NCI-H128 (cell line): ENCODE measurements around the gene HOXD8.

Experiments
- DNase-seq: peaks from one replicate; lab custom pipeline; 2025; ENCODE audit not compliant: unreplicated experiment; lab: John Stamatoyannopoulos, UW

The HOXD8 gene

DNA sequence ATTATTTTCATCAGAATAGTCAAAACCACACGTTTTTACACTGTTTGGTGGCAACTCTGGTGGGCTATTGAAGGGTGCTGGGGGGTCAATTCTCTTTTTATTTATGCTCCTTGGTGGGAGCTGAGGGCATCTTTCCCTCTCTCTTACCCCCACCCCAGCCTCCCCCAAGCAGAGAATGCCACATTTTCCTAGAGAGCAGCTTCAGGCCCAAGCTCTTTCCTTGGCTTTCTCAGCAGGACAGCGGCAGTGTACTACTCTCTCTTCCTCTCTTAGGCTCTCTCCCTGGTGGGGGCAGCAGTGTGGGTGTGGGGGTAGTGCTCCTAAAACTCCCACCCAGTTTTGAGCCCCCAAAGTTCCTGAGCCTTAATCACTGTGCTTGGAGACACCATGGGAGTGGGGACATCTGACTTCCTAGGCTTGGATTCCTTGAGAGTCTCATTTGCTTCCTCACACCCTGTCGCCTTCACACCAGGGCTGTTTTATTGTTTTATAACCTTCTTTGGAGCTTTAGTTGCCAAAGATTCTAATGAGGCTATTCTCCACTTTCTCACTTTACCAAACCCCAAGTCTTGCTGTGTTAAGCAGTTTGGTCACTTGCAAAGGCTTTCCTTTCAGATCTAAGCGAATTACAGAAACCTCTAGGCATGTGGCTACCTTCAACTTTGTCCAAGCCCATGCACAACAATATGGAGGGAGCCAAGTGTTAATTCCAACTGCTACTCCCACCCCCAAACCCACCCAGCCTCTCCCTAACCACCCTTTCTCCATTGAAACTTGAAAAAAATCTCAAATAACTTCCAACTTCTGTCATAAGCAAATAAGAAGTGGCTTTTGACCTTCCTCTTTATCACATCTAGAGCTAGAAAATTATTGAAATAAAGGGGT is 15.8 kb downstream of the HOXD8 start:
- DNase-seq: no peak

DNA sequence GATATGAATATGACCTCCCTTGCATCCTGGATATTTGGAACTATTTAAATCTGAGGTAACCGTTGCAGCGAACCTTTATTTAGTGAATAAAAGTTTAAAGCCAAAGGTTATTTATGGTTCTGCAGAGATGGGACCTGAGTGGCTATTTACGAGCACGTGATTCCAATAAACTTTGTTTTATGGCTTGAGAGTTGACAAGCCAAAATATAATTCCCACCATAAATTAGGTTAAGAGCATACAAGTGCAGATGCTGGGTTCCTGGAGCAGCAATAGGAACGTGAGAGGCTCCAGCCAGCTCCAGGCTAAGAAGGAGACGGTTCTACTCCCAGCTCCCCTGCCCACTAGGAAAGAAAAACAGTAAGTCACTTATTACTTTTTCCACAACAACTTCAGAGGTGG is 16.6 kb downstream of the HOXD8 start:
- DNase-seq: no peak

DNA sequence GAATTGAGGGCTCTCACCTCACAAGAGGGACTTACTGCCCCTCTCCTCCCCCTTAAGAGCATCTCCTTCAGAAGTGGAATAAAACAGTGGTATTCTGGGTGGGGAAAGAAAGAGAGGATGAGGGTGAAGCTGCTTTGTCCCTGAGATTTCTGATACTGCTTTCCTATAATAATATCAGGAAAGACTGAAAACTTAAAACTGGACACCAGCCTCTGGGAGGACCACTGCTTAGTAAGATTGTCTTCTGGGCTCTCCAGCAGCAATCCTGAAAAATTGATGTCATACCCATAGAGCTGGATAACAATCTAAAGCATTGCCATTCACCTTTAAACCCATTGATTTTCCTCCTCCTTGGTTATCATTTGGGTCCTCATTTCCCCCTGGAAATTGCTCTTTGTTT is 17.1 kb downstream of the HOXD8 start:
- no peak for DNase-seq

DNA sequence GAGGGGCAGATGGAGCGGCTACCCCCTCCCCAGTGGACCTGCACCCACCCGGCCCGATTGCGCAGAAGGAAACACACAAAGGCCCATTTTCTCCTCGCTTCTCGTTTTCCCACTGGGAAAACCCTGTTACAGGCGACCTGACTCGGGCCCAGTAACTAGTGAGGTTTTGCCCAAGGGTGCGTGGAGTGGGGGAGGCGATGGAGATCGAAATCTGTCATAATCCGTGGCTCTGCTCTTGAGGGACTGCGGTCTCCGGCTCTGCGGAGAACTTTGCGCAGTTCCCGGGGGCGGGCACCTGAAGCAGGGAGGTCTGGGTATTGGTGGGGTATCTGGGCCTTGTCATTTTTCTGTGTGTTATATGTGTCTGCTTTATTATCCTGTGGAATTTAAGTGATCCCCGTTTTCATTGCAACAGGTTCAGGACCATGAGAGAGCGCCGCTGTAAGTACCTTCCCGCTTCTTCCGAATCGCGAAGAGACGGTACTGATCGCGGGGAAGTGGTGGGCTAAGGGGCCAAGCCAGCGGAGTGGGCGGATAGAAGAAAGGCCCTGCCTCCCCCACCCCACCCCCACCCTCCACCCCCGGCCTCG is 17.8 kb downstream of the HOXD8 start:
- DNase-seq: no peak

DNA sequence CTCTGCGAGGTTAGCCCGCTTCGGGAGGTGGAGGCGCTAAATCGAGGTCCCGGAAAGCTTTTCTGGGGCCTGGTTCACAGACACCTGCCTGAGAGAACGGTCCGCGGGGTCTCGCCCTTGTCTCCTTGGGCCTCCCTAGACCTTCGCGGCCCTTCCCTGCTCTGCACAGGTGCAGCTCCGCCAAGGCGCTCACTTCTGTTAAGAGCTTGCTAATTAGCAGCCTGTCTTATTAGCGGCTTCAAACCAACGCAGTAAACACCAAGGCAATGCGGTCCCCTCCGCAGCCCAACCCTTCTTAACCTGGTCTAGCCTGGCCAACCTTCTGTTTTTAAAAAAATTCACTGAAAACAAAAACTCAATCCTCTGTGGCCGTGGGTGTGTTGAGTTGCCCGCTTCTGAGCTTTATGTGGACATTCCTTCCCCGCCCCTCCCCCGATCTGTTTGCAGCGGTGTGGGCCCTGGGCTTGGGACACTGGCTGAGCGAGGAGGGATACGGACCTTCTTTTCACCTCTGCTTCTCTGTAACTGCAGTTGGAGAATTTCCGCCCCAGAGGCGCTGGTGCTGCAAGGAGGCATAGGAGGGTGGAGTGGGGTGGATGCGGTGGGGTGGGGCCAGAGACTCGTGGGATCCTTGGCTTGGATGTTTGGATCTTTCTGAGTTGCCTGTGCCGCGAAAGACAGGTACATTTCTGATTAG is 18.4 kb downstream of the HOXD8 start:
- no peak for DNase-seq

DNA sequence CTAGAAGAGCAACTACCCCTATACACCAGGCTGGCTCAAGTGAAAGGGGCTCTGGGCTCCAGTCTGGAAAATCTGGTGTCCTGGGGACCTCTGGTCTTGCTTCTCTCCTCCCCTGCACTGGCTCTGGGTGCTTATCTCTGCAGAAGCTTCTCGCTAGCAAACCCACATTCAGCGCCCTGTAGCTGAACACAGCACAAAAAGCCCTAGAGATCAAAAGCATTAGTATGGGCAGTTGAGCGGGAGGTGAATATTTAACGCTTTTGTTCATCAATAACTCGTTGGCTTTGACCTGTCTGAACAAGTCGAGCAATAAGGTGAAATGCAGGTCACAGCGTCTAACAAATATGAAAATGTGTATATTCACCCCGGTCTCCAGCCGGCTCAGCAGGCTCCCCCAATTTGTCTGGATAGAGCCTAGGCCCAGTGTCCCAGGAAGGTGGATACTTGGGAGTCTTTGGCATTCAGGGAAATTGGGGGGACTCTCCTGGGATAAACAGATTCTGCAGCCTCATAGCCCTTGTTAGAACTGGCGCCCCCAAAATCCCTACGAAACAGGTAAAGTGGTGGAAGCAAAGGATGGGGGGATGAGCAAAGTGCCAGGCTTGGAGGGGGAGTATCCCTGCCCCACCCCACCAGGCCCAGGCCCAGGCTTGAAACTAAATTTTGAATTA is 19.4 kb downstream of the HOXD8 start:
- no peak for DNase-seq

DNA sequence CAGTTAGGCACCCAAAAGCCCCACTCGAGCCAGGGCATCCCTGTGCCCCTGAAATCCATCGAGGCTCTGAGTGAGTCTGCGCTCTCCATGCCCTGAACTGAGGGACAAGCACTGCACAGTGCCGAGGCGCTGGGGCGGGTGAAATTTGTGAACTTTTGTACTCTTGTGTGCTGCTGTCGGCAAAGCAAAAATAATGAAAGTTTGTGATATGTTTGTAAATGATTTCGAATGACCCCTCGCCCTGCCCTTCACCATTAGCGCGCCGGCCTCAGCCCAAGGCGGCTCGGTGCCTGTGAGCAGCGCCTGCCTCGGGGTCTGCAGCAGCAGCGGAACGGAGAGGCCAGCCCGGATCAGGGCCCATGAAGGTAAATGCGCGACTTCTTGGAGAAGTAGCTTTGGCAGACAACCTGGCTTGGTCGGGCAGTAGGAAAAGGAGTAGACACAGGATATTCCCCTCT is 20.0 kb downstream of the HOXD8 start:
- no peak for DNase-seq

DNA sequence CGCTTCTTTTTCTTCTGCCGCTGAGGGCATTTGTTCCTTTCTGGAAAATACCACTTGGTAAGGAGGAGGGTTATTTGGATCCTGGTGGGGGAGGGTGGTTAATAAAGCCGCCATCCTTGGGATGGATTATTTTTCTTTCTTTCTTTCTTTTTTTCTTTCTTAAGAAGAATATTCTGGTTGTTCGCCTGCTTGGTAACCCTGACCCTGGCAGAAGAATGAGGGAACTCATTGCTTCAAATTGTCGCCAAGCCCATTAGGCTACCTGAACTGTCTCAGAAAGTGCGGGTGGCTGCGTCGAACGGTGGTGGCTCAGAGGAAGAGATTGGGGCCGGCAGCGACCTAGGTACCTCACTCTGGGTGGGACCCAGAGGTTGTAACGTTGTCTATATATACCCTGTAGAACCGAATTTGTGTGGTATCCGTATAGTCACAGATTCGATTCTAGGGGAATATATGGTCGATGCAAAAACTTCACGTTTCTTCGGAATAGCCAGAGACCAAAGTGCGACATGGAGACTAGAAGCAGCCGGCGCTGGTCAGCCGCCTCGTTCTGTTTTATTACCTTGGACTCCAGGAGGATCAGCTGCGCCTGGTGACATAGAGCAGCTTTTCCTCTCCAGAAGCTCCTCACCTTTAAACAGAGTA is 20.6 kb downstream of the HOXD8 start:
- no peak for DNase-seq

DNA sequence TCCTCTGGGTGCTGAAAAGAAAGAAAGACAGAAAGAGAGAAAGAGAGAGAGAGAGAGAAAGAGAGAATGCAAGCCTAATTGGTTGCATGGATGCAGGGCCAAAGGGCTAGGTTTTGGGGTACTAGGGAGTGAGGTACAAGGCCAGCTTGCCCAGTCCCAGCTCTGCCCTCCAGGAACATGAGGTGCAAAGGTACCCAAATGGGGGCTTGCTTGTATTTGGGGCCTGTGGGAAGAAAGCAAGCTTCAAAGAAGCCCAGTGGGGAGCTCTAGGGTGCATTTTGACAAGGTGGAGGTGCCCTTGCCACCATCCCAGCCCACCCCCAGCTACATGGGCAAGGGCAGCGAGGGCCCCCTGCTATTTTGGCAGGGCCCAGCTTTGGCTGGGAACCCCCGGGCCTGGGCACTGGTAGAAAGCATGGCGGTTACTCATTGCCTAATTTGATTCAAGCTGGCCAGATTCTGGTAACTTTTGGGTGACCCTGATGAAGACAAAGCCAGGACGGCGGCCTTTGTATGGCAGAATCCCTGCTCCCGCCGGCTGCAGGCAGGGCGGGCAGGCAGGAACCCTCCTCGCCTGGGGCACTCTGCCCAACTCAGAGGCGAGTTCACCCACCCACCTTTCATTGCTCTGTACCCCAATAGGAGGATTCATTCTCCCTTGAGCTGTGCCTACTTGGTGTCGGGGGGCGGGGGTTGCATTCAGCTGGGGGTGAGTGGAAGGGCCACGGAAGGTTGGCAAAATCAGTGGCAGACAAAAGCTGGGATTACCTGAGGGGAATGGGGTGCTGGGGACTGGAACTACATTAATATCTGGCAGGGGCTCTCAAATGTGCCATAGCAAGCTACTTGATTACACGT is 21.3 kb downstream of the HOXD8 start:
- DNase-seq: no peak

DNA sequence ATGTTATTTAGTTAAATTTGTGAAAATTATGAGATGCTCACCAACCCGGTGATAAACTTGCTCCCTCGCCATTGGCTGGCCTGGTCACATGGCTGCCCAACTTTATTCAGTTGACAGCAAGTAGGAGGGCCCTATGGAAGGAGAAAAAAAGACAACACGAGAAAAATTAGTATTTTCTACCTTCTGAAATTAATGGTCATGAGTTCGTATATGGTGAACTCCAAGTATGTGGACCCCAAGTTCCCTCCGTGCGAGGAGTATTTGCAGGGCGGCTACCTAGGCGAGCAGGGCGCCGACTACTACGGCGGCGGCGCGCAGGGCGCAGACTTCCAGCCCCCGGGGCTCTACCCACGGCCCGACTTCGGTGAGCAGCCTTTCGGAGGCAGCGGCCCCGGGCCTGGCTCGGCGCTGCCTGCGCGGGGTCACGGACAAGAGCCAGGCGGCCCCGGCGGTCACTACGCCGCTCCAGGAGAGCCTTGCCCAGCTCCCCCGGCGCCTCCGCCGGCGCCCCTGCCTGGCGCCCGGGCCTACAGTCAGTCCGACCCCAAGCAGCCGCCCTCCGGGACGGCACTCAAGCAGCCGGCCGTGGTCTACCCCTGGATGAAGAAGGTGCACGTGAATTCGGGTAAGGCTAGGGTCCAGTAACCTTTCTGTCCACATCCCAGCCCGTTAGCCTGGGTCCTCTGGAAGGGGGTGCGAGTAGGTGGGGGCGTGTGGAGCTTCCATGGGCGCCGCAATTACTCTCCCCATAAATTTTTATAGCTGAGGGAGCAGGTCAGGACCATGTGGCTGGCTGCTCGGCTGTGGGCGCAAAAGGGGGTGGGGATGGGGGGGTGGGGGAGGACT is 22.2 kb downstream of the HOXD8 start, which contains the start of gene HOXD4:
Gene HOXD4 (plus strand): TSS at position 109 of the 846 bp plus-strand sequence. CDS start 84 bp downstream, at position 193.
- DNase-seq: no peak

DNA sequence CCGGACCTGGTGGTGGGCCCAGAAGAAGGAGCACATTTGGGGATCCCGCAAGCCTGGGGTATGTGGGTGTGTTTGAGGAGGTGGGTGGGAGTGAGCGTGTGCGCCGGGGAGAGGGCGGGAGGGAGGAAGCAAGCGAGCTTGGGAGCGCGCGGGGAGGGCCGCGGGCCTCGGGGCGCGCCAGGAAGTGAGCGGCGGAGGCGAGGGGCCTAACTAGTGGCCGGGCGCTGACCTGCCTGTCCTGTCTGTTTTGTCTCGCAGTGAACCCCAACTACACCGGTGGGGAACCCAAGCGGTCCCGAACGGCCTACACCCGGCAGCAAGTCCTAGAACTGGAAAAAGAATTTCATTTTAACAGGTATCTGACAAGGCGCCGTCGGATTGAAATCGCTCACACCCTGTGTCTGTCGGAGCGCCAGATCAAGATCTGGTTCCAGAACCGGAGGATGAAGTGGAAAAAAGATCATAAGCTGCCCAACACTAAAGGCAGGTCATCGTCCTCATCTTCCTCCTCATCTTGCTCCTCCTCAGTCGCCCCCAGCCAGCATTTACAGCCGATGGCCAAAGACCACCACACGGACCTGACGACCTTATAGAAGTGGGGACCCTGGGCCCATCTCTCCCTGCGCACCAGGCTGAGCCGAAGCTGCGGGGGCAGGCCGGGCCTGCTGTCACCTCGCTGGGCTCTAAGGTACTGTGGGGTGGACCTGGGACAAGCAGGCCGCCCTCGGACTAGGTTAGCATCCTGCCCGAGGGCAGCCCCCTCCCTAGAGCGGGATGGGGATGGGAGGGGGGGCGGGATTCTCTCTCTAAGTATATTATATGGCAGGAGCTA is 23.1 kb downstream of the HOXD8 start:
- DNase-seq: no peak

DNA sequence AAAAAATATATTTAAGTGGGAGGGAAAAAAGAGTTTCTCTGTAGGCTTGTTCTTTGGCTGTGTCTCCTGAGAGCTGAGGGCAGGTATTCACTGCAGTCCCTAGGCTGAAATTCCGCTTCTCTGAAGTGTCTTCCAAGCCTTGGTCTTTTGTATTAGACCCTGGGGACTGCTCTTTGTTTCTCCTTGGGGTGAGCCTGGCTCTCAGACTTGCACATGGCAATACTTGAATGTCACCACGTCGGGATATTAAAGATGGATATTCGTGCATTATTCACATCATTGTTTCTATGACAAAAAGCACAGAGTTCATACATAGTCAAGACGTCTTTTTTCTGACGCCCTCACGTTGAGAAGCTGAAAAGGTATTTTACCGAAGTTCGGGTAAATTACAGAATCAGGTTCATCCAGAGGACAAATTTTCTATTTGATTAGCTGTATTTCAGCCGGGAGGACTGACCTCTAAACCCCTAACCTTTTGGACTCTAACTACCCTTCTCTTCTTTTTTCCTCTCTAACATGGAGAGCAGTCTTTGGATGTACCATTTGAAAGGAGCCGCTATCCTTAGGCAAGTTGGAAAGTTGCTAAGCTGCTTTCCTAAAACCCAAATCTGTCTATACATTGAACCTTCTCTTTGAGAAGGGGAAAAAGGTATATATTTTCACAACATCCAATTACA is 25.2 kb downstream of the HOXD8 start:
- no peak for DNase-seq

DNA sequence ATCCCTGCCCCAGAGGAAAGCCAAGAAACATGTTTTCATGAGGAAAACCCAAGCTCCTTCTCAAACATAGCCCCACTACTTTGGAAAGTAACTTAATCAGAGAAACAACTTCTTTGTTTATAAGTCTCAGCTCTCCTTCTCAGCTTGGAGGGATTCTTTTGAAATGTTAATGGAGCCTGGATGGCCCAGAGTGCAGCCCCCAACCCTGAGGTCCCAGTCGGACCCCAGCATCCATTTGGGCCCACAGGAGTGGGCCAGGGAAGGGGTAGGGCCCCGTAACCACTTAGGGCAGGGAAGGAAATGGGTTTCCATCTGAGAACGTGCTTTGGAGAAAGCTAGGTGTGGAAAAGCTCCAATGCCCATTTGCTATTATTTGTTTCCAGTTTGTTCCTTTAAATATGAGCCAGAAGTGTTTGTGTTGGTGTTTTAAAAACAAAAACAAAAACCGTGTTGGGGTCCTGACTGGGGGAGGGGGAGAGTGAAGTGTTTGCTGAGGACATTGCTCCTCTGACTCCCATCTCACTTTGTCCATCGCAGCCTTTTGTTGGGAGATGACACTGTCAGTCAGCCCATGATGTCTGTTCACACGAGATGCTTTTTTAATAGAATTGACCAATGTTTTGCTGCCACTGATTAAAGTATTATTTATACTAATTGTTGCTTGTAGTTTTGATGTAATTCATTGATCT is 26.0 kb downstream of the HOXD8 start:
- no peak for DNase-seq

DNA sequence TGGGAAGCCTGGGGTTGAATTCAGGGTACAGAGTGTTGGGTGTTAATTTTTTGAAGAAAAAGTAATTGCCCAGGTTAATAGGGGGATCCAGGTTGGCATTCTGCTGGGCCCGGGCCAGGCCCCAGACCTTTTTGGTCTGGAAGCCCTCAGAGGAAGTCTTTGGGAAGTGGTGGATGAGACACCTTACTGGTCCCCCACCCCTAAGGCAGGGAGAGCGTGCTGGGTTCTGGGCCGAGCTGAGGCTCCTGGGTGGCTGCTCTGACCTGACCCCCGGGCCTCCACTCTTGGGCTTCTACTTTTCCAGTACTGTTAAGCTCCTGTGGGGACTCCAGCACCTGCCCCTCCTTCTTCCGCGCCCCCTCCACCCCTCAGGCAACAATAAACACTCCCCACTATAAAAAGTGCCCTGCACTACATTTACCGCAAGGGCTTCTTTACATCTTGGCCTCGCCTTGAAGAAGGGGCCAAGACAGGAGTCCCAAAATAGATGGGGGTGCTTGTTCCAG is 26.8 kb downstream of the HOXD8 start:
- DNase-seq: no peak

DNA sequence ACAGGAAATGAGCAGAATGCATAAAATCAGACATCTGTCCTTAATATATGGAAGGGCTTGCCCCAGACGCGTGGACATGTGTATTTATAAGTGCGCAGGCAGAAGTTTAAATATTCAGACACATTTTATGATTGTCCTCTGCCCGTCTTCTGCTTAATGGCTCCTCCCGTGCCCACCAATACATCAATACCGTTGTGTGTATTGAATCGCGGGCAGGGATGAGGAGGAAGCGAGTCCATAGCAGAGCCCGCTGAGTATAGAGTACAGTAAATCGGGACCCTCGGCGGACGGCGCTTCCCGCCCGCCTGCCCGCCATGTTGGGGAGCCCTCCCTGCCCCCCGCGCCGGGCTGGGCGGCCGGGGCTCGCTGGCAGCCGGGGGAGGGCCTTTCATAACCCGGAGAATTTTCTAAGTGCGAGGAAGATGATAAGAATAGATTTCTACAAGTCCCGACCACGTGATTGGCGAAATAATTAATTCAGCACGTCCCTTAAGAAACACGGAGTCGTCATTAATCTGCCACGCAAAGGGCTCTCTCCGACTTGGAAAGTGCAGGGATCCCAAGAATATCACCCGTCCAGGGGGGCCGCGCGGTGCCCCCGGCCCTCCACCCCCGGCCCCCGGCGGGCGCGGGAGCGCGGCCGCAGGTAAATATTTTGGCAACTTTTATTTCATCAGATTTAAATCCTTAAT is 27.4 kb downstream of the HOXD8 start, which contains the start of gene HOXD3:
Gene HOXD3 (plus strand): TSS at position 501 of the 692 bp plus-strand sequence. CDS start 11,808 bp downstream, outside the sequence.
- no peak for DNase-seq
